Lung microvascular endothelial cell (primary cell): ENCODE data around the gene TEAD1. TPM values are rescaled to one million over a fixed set of nuclear protein-coding genes. Genes with fewer than 3 reads are reported as not detected.

Source experiments
- DNase-seq, 2 donors: peaks; one replicate each; pipeline versions ENCODE4 v3.0.0 to v3.0.0-alpha.2; 2010; ENCODE audit warnings: low read depth in 2 of 2
- total RNA-seq: library from RNA; depleted of rRNA; stranded (reverse); fragments of >200 nt; gene quantifications from 2 replicates; pipeline ENCODE4 v1.2.1, GENCODE V29; 2014

TEAD1 gene
- 13.9 and 22.8 TPM in 2 replicates for total RNA-seq

- DNase-seq: peak; percentile 97 to 98
Measured at GRCh38 chr11:12673924-12674570, at the start of gene TEAD1. Gene TEAD1 (plus strand): TSS chr11:12674421.

- no peak for DNase-seq
Measured at GRCh38 chr11:12624595-12624994, 49.6 kb upstream of the TEAD1 start.

- DNase-seq: peak in 1 of 2 donors; percentile 31
Measured at GRCh38 chr11:12625438-12626071, 48.7 kb upstream of the TEAD1 start.

- DNase-seq: no peak
Measured at GRCh38 chr11:12626616-12627015, 47.6 kb upstream of the TEAD1 start.

GRCh38 chr11:12628314-12628713 lies 45.9 kb upstream of the TEAD1 start:
- DNase-seq: no peak

GRCh38 chr11:12629601-12630313 lies 44.5 kb upstream of the TEAD1 start:
- no peak for DNase-seq

- DNase-seq: no peak
Measured at GRCh38 chr11:12631651-12632050, 42.6 kb upstream of the TEAD1 start.

GRCh38 chr11:12634329-12634728 lies 39.9 kb upstream of the TEAD1 start:
- no peak for DNase-seq

GRCh38 chr11:12636871-12637410 lies 37.3 kb upstream of the TEAD1 start:
- DNase-seq: no peak

GRCh38 chr11:12639388-12639787 lies 34.8 kb upstream of the TEAD1 start:
- no peak for DNase-seq

- peak in 1 of 2 donors; percentile 8 for DNase-seq
Measured at GRCh38 chr11:12640355-12640754, 33.9 kb upstream of the TEAD1 start.

GRCh38 chr11:12640926-12641849 lies 33.0 kb upstream of the TEAD1 start:
- peak in 1 of 2 donors; percentile 12 for DNase-seq

GRCh38 chr11:12642040-12642439 lies 32.2 kb upstream of the TEAD1 start:
- peak in 1 of 2 donors; percentile 62 for DNase-seq

- no peak for DNase-seq
Measured at GRCh38 chr11:12642806-12643428, 31.3 kb upstream of the TEAD1 start.

GRCh38 chr11:12646478-12646877 lies 27.7 kb upstream of the TEAD1 start:
- DNase-seq: no peak

GRCh38 chr11:12653729-12654128 lies 20.5 kb upstream of the TEAD1 start:
- DNase-seq: no peak

GRCh38 chr11:12655842-12656241 lies 18.4 kb upstream of the TEAD1 start:
- DNase-seq: no peak

GRCh38 chr11:12657336-12657735 lies 16.9 kb upstream of the TEAD1 start:
- DNase-seq: no peak

GRCh38 chr11:12657981-12658380 lies 16.2 kb upstream of the TEAD1 start:
- DNase-seq: no peak

GRCh38 chr11:12662101-12662689 lies 12.0 kb upstream of the TEAD1 start:
- DNase-seq: no peak
